Smooth muscle cell (in vitro differentiated cells): ENCODE results near the gene SRRT. TPM values are rescaled to one million over a fixed set of nuclear protein-coding genes. Genes with fewer than 3 reads are reported as not detected.

Source experiments
- DNase-seq: peaks from one replicate; lab custom pipeline; 2025; ENCODE audit not compliant: unreplicated experiment; lab: John Stamatoyannopoulos, UW
- H2AFZ ChIP-seq: fragments of 200-600 bp; sonication (generic); 2 replicates; pipeline ENCODE4 v1.6.0; 2016; ENCODE audit warnings: antibody characterized with exemption, low read depth, mild to moderate bottlenecking
- H3F3A ChIP-seq: fragments of 200-600 bp; sonication (generic); 2 replicates; pipeline ENCODE4 v1.6.0; 2017; ENCODE audit warnings: antibody characterized with exemption, low read depth
- H3K27ac ChIP-seq: fragments of 200-600 bp; sonication (generic); 2 replicates; pipeline ENCODE4 v1.5.1; 2016; ENCODE audit warnings: low read depth, mild to moderate bottlenecking
- H3K27me3 ChIP-seq: fragments of 200-600 bp; sonication (generic); 2 replicates; pipeline ENCODE4 v1.6.1; 2016; ENCODE audit warnings: low read depth, mild to moderate bottlenecking
- H3K36me3 ChIP-seq: fragments of 200-600 bp; sonication (generic); 2 replicates; pipeline ENCODE4 v1.5.1; 2016; ENCODE audit warnings: low read depth
- H3K4me1 ChIP-seq: fragments of 200-600 bp; sonication (generic); 2 replicates; pipeline ENCODE4 v1.5.1; 2016; ENCODE audit warnings: low read depth
- H3K4me2 ChIP-seq: fragments of 200-600 bp; sonication (generic); 2 replicates; pipeline ENCODE4 v1.6.0; 2016; ENCODE audit warnings: mild to moderate bottlenecking
- H3K4me3 ChIP-seq: fragments of 200-600 bp; sonication (generic); 2 replicates; pipeline ENCODE4 v1.5.1; 2016; ENCODE audit warnings: mild to moderate bottlenecking
- H3K79me2 ChIP-seq: fragments of 200-600 bp; sonication (generic); 2 replicates; pipeline ENCODE4 v1.6.0; 2016; ENCODE audit warnings: low read depth, mild to moderate bottlenecking
- H3K9ac ChIP-seq: fragments of 200-600 bp; sonication (generic); 2 replicates; pipeline ENCODE4 v1.6.0; 2016; ENCODE audit warnings: low read depth
- H3K9me3 ChIP-seq: fragments of 200-600 bp; sonication (generic); replicated peaks from 2 replicates; pipeline ENCODE4 v1.5.1; 2016; ENCODE audit warnings: low read depth
- H4K20me1 ChIP-seq: fragments of 200-600 bp; sonication (generic); 2 replicates; pipeline ENCODE4 v1.6.0; 2016; ENCODE audit warnings: low read depth
- WGBS: methylation state at CpG from one replicate; pipeline ENCODE4 v1.1.7; 2016; ENCODE audit warnings: low lambda C conversion rate; 5-methylcytosine and 5-hydroxymethylcytosine counted together
- polyA plus RNA-seq: library from polyadenylated mRNA; unstranded; fragments of >200 nt; fragmentation: Nextera tagmentation; extraction: Ambion mirVana; gene quantifications from 2 replicates; pipeline ENCODE4 v1.2.1, GENCODE V29; 2016
- total RNA-seq: library from RNA; depleted of rRNA; stranded (reverse); fragments of >200 nt; gene quantifications from 2 replicates; pipeline ENCODE4 v1.2.3, GENCODE V29; 2014
- TF ChIP-seq, protein P1 (sequence below): fragments of 200-600 bp; sonication (generic); IDR thresholded peaks from 2 replicates; pipeline ENCODE4 v1.5.1; 2017; ENCODE audit warnings: borderline replicate concordance, mild to moderate bottlenecking, antibody characterized with exemption; ENCODE audit not compliant: insufficient read depth, poor library complexity, severe bottlenecking

The SRRT gene
- total and polyA plus RNA-seq, 2 experiments from 2014 or later: 32.1 to 63.6 TPM

DNA sequence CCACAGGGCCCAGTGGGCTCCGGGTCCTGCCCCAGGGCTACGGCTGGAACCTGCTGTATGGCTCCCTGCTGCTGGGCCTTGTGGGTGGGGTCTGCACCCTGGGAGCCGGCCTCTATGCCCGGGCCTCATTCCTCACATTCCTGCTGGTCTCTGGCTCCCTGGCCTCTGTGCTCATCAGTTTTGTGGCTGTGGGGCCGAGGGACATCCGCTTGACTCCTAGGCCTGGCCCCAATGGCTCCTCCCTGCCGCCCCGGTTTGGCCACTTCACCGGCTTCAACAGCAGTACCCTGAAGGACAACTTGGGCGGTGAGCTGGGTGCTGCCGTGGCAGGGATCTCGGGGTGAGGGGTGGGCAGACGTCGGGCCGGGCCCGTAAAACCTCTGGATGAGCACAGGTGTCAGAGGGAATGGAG is 18.0 kb upstream of the SRRT start:
- no peaks in the 10 kb centered on the region for H3F3A ChIP-seq
- 59% methylated on average over 16 of the region's 16 CpGs for WGBS
- no peak for DNase-seq

DNA sequence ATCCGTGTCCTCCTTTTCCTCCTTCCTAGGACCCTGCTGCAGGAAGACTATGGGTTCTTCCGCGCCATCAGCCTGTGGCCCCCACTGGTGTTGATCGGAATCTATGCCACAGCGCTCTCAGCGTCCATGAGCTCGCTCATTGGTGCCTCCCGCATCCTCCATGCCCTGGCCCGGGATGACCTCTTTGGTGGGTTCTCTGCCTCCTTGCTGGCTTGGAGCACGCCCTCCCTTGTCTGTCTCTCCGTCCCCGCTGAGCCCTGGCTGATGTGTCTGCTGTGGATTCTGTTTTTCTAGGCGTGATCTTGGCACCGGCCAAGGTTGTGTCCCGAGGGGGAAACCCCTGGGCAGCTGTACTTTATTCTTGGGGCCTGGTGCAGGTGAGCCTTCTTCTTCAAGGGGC is 15.0 kb upstream of the SRRT start:
- Histone ChIP-seq H3K9ac (no peak overlapping the region), H3K36me3 (no peaks in the 10 kb centered on the region), H3K4me1 (no peaks in the 10 kb centered on the region), H3F3A (no peaks in the 10 kb centered on the region), H3K4me2 (no peak overlapping the region), H3K27me3 (no peaks in the 10 kb centered on the region), H4K20me1 (no peaks in the 10 kb centered on the region), H3K27ac (no peak overlapping the region), H3K4me3 (no peak overlapping the region), H3K79me2 (no peaks in the 10 kb centered on the region), H2AFZ (no peak overlapping the region), H3K9me3 (no peaks in the 10 kb centered on the region)
- TF ChIP-seq, protein P1, sequence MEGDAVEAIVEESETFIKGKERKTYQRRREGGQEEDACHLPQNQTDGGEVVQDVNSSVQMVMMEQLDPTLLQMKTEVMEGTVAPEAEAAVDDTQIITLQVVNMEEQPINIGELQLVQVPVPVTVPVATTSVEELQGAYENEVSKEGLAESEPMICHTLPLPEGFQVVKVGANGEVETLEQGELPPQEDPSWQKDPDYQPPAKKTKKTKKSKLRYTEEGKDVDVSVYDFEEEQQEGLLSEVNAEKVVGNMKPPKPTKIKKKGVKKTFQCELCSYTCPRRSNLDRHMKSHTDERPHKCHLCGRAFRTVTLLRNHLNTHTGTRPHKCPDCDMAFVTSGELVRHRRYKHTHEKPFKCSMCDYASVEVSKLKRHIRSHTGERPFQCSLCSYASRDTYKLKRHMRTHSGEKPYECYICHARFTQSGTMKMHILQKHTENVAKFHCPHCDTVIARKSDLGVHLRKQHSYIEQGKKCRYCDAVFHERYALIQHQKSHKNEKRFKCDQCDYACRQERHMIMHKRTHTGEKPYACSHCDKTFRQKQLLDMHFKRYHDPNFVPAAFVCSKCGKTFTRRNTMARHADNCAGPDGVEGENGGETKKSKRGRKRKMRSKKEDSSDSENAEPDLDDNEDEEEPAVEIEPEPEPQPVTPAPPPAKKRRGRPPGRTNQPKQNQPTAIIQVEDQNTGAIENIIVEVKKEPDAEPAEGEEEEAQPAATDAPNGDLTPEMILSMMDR: no peak
- no peak for DNase-seq
- WGBS: 92% methylated on average over 15 of the region's 15 CpGs

More for the DNA sequence above, 18.0 kb upstream of the SRRT start:
- no peak overlapping the region for H3K9ac ChIP-seq
- no peak overlapping the region for H2AFZ ChIP-seq
- no peaks in the 10 kb centered on the region for H3K9me3 ChIP-seq
- TF ChIP-seq, protein P1: no peak
- no peak overlapping the region for H3K27ac ChIP-seq
- H3K4me3 ChIP-seq: no peak overlapping the region
- no peaks in the 10 kb centered on the region for H3K27me3 ChIP-seq
- H3K36me3 ChIP-seq: no peaks in the 10 kb centered on the region
- peaks cover 7% of the 10 kb centered on the region for H3K79me2 ChIP-seq
- no peaks in the 10 kb centered on the region for H4K20me1 ChIP-seq
- H3K4me2 ChIP-seq: no peak overlapping the region
- no peaks in the 10 kb centered on the region for H3K4me1 ChIP-seq

DNA sequence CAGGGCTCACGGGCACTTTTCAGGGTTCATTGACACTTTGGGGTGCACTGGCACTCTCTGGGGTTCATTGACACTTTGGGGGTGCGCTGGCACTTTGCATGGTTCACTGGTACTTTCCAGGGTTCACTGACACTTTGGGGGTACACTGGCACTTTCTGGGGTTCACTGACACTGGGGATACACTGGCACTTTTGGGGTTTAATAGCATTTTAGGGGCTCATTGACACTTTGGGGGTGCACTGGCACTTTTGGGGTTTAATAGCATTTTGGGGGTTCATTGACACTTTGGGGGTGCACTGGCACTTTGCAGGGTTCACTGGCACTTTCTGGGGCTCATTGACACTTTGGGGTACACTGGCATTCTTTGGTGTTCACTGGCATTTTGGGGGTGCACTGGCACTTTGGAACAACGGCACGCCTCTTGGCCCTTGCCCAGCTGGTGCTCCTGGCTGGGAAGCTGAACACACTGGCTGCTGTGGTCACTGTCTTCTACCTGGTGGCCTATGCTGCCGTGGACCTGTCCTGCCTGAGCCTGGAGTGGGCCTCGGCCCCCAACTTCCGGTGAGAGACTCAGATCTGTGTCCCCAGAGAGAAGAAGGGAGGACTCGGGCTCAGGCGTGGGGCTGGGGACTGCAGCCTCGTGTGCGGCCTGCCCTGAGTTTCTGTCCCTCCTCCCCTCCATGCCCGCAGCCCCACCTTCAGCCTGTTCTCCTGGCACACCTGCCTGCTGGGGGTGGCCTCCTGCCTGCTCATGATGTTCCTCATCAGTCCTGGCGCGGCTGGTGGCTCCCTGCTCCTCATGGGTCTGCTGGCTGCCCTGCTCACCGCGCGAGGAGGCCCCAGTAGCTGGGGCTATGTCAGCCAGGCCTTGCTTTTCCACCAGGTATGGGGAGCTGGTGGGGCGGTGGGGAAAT is 13.9 kb upstream of the SRRT start:
- 98% methylated on average over 18 of the region's 18 CpGs for WGBS
- H3F3A ChIP-seq: peaks cover 6% of the 10 kb centered on the region
- no peak for DNase-seq
- H3K9ac ChIP-seq: no peak overlapping the region
- H3K36me3 ChIP-seq: no peaks in the 10 kb centered on the region
- H3K27ac ChIP-seq: no peak overlapping the region
- TF ChIP-seq, protein P1: no peak
- H2AFZ ChIP-seq: no peak overlapping the region
- H3K9me3 ChIP-seq: no peaks in the 10 kb centered on the region
- no peak overlapping the region for H3K4me2 ChIP-seq
- no peaks in the 10 kb centered on the region for H3K79me2 ChIP-seq
- H4K20me1 ChIP-seq: no peaks in the 10 kb centered on the region
- H3K4me1 ChIP-seq: no peaks in the 10 kb centered on the region
- H3K27me3 ChIP-seq: no peaks in the 10 kb centered on the region
- H3K4me3 ChIP-seq: no peak overlapping the region
